Skeletal muscle tissue (tissue), 5 donors: ENCODE results near the gene DDR1. TPM values are rescaled to one million over a fixed set of nuclear protein-coding genes. Genes with fewer than 3 reads are reported as not detected.

Source experiments
- H3K27ac ChIP-seq: one replicate; pipeline ENCODE4 v1.7.0; 2013; ENCODE audit warnings: mild to moderate bottlenecking, low read depth, low read length, inconsistent platforms
- H3K27me3 ChIP-seq, 3 donors: one replicate each; pipeline ENCODE4 v1.7.0; 2013; ENCODE audit warnings: low read length in 3 of 3; ENCODE audit not compliant: control insufficient read depth in 3 of 3, insufficient read depth in 3 of 3
- H3K36me3 ChIP-seq, 3 donors: one replicate each; pipeline ENCODE4 v1.7.0; 2013; ENCODE audit warnings: low read length in 3 of 3; ENCODE audit not compliant: control insufficient read depth in 3 of 3, insufficient read depth in 3 of 3
- H3K4me1 ChIP-seq, 3 donors: one replicate each; pipeline ENCODE4 v1.7.0; 2013; ENCODE audit warnings: low read length in 3 of 3, mild to moderate bottlenecking in 3 of 3; ENCODE audit not compliant: control insufficient read depth in 3 of 3, insufficient read depth in 3 of 3
- H3K4me3 ChIP-seq, 3 donors: one replicate each; pipeline ENCODE4 v1.7.0; 2013; ENCODE audit warnings: low read length in 3 of 3
- H3K9ac ChIP-seq, 3 donors: one replicate each; pipeline ENCODE4 v1.7.0; 2013; ENCODE audit warnings: low read length in 3 of 3, mild to moderate bottlenecking in 3 of 3, moderate library complexity in 2 of 3, low read depth in 1 of 3
- H3K9me3 ChIP-seq, 3 donors: one replicate each; pipeline ENCODE4 v1.7.0; 2013; ENCODE audit warnings: low read length in 3 of 3; ENCODE audit not compliant: control insufficient read depth in 3 of 3
- small RNA-seq: library from RNA; depleted of rRNA; stranded (forward); fragments of <200 nt; gene quantifications from one replicate; pipeline ENCODE3, GENCODE V24; 2014
- total RNA-seq: library from RNA; depleted of rRNA; stranded (reverse); fragments of >200 nt; gene quantifications from one replicate; pipeline ENCODE4 v1.2.3, GENCODE V29; 2014
- donor health status: Osteomylitis.

DDR1 gene
- total RNA-seq, 1 donor from 2014 or later = 40.7 TPM

DNA sequence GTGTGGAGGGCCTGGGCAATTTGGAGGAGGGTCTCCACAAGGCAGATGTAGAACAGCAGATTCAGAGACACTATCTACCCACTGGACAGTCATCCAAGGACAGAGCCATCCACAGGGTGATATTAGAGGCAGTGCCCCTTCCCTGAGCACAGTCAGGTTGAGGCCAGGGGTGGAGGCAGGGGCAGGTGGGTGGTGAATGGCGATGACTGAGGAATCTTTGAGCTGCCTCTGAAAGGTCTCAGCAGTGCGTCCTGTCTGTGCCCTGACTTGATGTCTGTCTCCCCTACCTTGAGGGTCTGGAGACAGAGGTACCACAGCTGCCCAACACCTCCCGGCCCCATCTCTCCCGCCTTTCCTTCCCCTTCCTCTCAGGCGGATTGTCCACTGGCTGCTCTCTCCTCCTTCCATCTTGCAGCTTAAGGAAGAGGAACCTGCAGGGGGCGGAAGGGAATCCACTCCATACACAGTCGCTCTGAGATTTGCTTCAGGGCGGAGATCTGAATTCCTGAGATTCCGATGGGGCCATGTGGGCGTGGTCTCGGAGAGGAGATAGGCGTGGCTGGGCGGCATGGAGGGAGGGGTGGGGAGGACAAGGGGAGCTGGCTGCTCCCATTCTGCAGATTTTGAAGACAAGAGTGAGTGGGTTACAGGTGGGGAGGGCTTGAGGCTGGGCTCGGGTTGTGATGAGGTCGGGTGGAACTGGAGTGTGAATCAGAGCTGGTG, 58.2 kb downstream of the DDR1 start:
- Histone ChIP-seq H3K27ac (no peak overlapping the region), H3K4me1 (peaks cover 6 to 9% (median 8%) of the 10 kb centered on the region in 3 donors), H3K9ac (no peak overlapping the region), H3K27me3 (peaks cover 15 to 20% (median 17%) of the 10 kb centered on the region in 3 donors), H3K36me3 (no peaks in the 10 kb centered on the region), H3K4me3 (no peak overlapping the region), H3K9me3 (no peaks in the 10 kb centered on the region)

DNA sequence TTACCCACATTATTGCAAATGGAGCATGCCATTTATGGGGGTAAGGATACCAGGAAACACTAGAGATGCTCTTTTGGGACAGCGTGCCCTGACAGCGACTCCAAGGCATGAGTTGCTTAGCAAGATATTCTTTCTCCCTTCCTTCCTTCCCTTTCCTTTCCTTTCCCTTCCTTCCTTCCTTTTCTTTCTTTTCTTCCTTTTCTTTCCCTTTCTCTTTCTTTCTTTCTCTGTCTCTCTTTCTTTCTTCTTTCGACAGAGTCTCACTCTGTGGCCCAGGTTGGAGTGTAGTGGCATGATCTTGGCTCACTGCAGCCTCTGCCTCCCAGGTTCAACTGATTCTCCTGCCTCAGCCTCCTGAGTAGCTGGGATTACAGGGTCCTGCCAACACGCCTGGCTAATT, 59.7 kb downstream of the DDR1 start:
- H3K4me3 ChIP-seq = no peak overlapping the region
- no peak overlapping the region for H3K9ac ChIP-seq
- H3K36me3 ChIP-seq = no peaks in the 10 kb centered on the region

GRCh38 chr6:30945281-30945680, 61.0 kb downstream of the DDR1 start:
- Histone ChIP-seq H3K9ac (no peak overlapping the region), H3K27me3 (peaks cover 15 to 17% (median 16%) of the 10 kb centered on the region in 3 donors), H3K4me1 (peaks cover 6 to 9% (median 8%) of the 10 kb centered on the region in 3 donors), H3K9me3 (no peaks in the 10 kb centered on the region), H3K4me3 (no peak overlapping the region), H3K27ac (no peak overlapping the region), H3K36me3 (no peaks in the 10 kb centered on the region)

More for the DNA sequence above, 59.7 kb downstream of the DDR1 start:
- H3K27ac ChIP-seq = no peak overlapping the region
- H3K27me3 ChIP-seq = peaks cover 15 to 20% (median 17%) of the 10 kb centered on the region in 3 donors
- peaks cover 6 to 9% (median 8%) of the 10 kb centered on the region in 3 donors for H3K4me1 ChIP-seq
- no peaks in the 10 kb centered on the region for H3K9me3 ChIP-seq

DNA sequence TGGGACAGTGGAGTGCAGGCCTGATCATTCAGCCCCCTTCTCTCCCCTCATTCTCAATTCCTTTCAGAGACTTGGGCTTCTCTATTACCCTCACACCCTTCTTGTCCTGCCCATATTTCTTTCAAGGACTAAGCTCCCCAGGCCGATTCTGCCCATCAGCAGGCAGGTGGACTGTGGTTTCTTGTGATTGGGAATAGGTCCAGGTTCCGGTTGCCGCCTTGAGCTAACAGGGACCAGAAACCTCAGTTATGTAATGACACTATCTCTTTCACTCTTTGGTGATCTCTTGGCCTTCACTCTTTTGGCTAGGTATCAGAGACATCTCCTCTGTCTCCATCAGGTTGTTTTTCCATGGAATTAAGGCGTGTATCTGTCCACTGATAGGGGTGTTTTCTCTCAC, 62.9 kb downstream of the DDR1 start:
- no peak overlapping the region for H3K4me3 ChIP-seq
- peaks cover 6 to 8% (median 8%) of the 10 kb centered on the region in 3 donors for H3K4me1 ChIP-seq
- peaks cover 4 to 10% (median 10%) of the 10 kb centered on the region in 3 donors for H3K27me3 ChIP-seq
- H3K9ac ChIP-seq = no peak overlapping the region
- no peaks in the 10 kb centered on the region for H3K9me3 ChIP-seq
- no peak overlapping the region for H3K27ac ChIP-seq
- peaks cover 0 to 2% (median 0%) of the 10 kb centered on the region in 3 donors for H3K36me3 ChIP-seq

DNA sequence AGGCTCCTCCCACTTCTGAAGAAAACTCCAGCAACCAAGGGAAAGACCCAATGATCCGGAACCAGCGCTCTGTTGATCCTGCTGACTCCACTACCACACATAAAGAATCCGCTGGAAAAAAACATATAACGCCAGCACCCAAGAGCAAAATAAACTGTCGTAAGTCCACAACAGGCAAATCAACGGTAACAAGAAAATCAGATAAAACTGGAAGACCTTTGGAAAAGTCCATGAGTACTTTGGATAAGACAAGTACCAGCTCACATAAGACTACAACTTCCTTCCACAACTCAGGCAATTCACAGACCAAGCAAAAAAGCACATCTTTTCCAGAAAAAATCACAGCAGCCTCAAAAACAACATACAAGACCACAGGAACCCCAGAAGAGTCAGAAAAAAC, 64.5 kb downstream of the DDR1 start:
- Histone ChIP-seq H3K9ac (no peak overlapping the region), H3K4me3 (no peak overlapping the region), H3K27me3 (peaks cover 0 to 2% (median 0%) of the 10 kb centered on the region in 3 donors), H3K4me1 (no peaks in the 10 kb centered on the region), H3K9me3 (no peaks in the 10 kb centered on the region), H3K27ac (no peak overlapping the region), H3K36me3 (peaks cover 0 to 2% (median 0%) of the 10 kb centered on the region in 3 donors)

Small RNAs within 50 kb of the gene (small RNA-seq; reads per million reads assigned to genes)
- gene RF00019 = not detected

Other genes with a start within 250 kb of the DDR1 start
- gene C6orf136, start 237.4 kb upstream of the DDR1 start, total RNA-seq = 9.9 TPM
- 23.0 TPM for gene DHX16, start 211.5 kb upstream of the DDR1 start, total RNA-seq
- 23.5 TPM for gene PPP1R18, start 197.9 kb upstream of the DDR1 start, total RNA-seq
- 3.7 TPM for gene NRM, start 193.5 kb upstream of the DDR1 start, total RNA-seq
- gene MDC1, start 167.2 kb upstream of the DDR1 start, total RNA-seq = 5.2 TPM
- 317 TPM for gene TUBB, start 164.2 kb upstream of the DDR1 start, total RNA-seq
- 44.9 TPM for gene FLOT1, start 141.8 kb upstream of the DDR1 start, total RNA-seq
- 4.2 TPM for gene IER3, start 140.0 kb upstream of the DDR1 start, total RNA-seq
- 7.3 TPM for gene GTF2H4, start 23.7 kb downstream of the DDR1 start, total RNA-seq
- 12.5 TPM for gene VARS2, start 29.7 kb downstream of the DDR1 start, total RNA-seq
- gene SFTA2, start 47.7 kb downstream of the DDR1 start, total RNA-seq = not detected
- gene MUCL3, start 56.5 kb downstream of the DDR1 start, total RNA-seq = not detected
- not detected for gene MUC21, start 99.2 kb downstream of the DDR1 start, total RNA-seq
- gene MUC22, start 126.0 kb downstream of the DDR1 start, total RNA-seq = not detected
- not detected for gene C6orf15, start 228.1 kb downstream of the DDR1 start, total RNA-seq
- gene PSORS1C1, start 230.3 kb downstream of the DDR1 start, total RNA-seq = under 0.01 TPM
- gene CDSN, start 235.9 kb downstream of the DDR1 start, total RNA-seq = not detected